ENCODE data around the gene VTA1. TPM values are rescaled to one million over a fixed set of nuclear protein-coding genes. Genes with fewer than 3 reads are reported as not detected.

Gene VTA1
- polyA plus RNA-seq, 4 donors = 42.0 to 73.9 (median 47.1) TPM

DNA sequence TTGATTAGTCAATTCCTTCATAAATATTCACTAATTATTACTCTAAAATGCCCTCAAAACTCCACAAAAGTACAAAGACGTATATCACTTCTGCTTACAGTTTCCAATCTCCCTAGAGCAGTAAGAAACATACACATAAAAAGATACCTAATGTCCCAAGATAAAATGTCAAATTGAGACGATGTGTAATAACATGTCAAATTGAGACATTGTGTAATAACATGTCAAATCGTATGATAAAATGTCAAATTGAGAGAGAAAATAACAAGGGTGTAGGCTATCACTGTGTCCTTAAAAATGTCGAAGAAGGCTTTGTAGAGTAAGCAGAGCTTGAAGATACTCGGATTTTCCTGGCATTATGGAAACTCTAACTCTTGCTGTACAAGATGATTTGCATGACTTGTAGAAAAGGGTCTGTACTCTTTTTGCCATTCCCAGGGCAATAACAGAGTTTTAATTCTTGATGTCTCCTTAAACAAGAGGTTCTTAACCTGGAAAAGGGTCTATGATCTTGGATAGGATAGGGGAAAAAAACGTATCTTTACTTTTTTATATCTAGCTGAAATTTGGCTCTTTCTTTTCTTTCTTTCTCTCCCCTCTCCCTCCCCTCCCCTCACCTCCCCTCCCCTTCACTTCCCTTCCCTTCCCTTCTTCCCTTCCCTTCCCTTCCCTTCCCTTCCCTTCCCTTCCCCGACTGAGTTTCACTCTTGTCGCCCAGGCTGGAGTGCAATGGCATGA lies 87.1 kb downstream of the VTA1 start:
- Histone ChIP-seq H3K9me3 (ENCODE audit: control insufficient read depth in 2 of 2, insufficient read depth in 1 of 2, low read depth in 1 of 2, low read length in 1 of 2) (no peaks in the 10 kb centered on the region), H3K4me3 (ENCODE audit: low read depth in 1 of 3, low read length in 3 of 3) (no peak overlapping the region), H3K36me3 (ENCODE audit: control insufficient read depth in 3 of 3, insufficient read depth in 2 of 3, low read depth in 1 of 3, low read length in 3 of 3) (no peaks in the 10 kb centered on the region), H3K27me3 (ENCODE audit: control insufficient read depth in 3 of 3, insufficient read depth in 3 of 3, low read length in 3 of 3) (no peaks in the 10 kb centered on the region), H3K27ac (ENCODE audit: low read depth in 1 of 3, low read length in 2 of 3) (no peak overlapping the region), H3K4me1 (ENCODE audit: control insufficient read depth in 3 of 3, insufficient read depth in 2 of 3, low read depth in 1 of 3, low read length in 2 of 3) (peaks cover 0 to 8% (median 0%) of the 10 kb centered on the region in 3 donors)
- WGBS, 3 donors = 86 to 94% (median 87%) methylated on average over 8 of the region's 8 CpGs
- no peak for DNase-seq
- no peak for FAIRE-seq

DNA sequence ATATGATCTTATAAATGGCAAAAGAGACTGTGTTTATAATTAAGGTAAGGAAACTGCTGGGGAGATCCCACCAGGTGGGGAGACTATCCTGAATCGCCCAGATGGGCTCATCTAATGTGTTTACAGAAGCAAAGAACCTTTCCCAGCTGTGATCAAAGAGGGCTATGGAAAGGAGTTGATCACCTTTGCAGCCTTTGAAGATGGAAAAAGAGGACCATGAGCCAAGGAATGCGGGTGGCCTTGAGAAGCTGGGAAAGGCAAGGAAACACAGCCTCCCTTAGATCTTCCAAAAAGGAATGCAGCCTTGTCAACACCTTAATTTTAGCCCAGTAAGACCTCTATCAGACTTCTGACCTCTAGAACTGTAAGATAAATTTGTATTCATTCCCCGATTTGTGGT lies 88.2 kb downstream of the VTA1 start:
- Histone ChIP-seq H3K27me3 (ENCODE audit: control insufficient read depth in 3 of 3, insufficient read depth in 3 of 3, low read length in 3 of 3) (no peaks in the 10 kb centered on the region), H3K36me3 (ENCODE audit: control insufficient read depth in 3 of 3, insufficient read depth in 2 of 3, low read depth in 1 of 3, low read length in 3 of 3) (no peaks in the 10 kb centered on the region), H3K4me1 (ENCODE audit: control insufficient read depth in 3 of 3, insufficient read depth in 2 of 3, low read depth in 1 of 3, low read length in 2 of 3) (peaks cover 0 to 8% (median 0%) of the 10 kb centered on the region in 3 donors), H3K27ac (ENCODE audit: low read depth in 1 of 3, low read length in 2 of 3) (no peak overlapping the region), H3K9me3 (ENCODE audit: control insufficient read depth in 2 of 2, insufficient read depth in 1 of 2, low read depth in 1 of 2, low read length in 1 of 2) (no peaks in the 10 kb centered on the region), H3K4me3 (ENCODE audit: low read depth in 1 of 3, low read length in 3 of 3) (no peak overlapping the region)
- no peak for DNase-seq
- no peak for FAIRE-seq
- WGBS, 3 donors = 42 to 44% (median 44%) methylated on average over 3 of the region's 3 CpGs

GRCh38 chr6:142235791-142236190 lies 88.7 kb downstream of the VTA1 start:
- FAIRE-seq (no peak), DNase-seq (no peak)
- peaks cover 0 to 8% (median 0%) of the 10 kb centered on the region in 3 donors for H3K4me1 ChIP-seq (ENCODE audit: control insufficient read depth in 3 of 3, insufficient read depth in 2 of 3, low read depth in 1 of 3, low read length in 2 of 3)
- H3K36me3 ChIP-seq (ENCODE audit: control insufficient read depth in 3 of 3, insufficient read depth in 2 of 3, low read depth in 1 of 3, low read length in 3 of 3) = no peaks in the 10 kb centered on the region
- no peaks in the 10 kb centered on the region for H3K27me3 ChIP-seq (ENCODE audit: control insufficient read depth in 3 of 3, insufficient read depth in 3 of 3, low read length in 3 of 3)
- H3K4me3 ChIP-seq (ENCODE audit: low read depth in 1 of 3, low read length in 3 of 3) = no peak overlapping the region
- H3K9me3 ChIP-seq (ENCODE audit: control insufficient read depth in 2 of 2, insufficient read depth in 1 of 2, low read depth in 1 of 2, low read length in 1 of 2) = no peaks in the 10 kb centered on the region
- H3K27ac ChIP-seq (ENCODE audit: low read depth in 1 of 3, low read length in 2 of 3) = no peak overlapping the region
- 73 to 87% (median 81%) methylated on average over 2 of the region's 2 CpGs for WGBS, 3 donors

DNA sequence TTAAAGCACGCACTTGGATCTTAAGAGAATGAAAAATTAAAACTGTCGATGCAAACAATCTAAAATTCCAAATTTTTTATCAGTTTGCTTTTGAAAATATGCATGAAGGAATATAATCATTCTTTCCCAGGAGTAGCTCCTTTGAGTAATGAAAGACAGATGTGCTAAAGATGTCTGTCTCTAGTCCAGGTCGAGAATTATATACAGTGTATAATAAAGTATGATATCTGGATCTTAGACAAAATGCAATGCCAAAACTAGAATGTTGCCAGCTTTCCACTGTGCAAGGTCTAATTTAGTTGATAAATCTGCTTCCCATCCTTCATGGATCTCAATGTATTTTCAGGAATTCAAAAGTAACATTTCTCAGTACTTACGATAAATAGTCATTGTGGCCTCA lies 89.6 kb downstream of the VTA1 start:
- no peak for FAIRE-seq
- Histone ChIP-seq H3K4me3 (ENCODE audit: low read depth in 1 of 3, low read length in 3 of 3) (no peak overlapping the region), H3K27ac (ENCODE audit: low read depth in 1 of 3, low read length in 2 of 3) (no peak overlapping the region), H3K36me3 (ENCODE audit: control insufficient read depth in 3 of 3, insufficient read depth in 2 of 3, low read depth in 1 of 3, low read length in 3 of 3) (no peaks in the 10 kb centered on the region), H3K27me3 (ENCODE audit: control insufficient read depth in 3 of 3, insufficient read depth in 3 of 3, low read length in 3 of 3) (no peaks in the 10 kb centered on the region), H3K9me3 (ENCODE audit: control insufficient read depth in 2 of 2, insufficient read depth in 1 of 2, low read depth in 1 of 2, low read length in 1 of 2) (no peaks in the 10 kb centered on the region), H3K4me1 (ENCODE audit: control insufficient read depth in 3 of 3, insufficient read depth in 2 of 3, low read depth in 1 of 3, low read length in 2 of 3) (peaks cover 0 to 8% (median 0%) of the 10 kb centered on the region in 3 donors)
- no peak for DNase-seq
- WGBS, 3 donors = 72 to 86% (median 85%) methylated on average over 4 of the region's 4 CpGs

DNA sequence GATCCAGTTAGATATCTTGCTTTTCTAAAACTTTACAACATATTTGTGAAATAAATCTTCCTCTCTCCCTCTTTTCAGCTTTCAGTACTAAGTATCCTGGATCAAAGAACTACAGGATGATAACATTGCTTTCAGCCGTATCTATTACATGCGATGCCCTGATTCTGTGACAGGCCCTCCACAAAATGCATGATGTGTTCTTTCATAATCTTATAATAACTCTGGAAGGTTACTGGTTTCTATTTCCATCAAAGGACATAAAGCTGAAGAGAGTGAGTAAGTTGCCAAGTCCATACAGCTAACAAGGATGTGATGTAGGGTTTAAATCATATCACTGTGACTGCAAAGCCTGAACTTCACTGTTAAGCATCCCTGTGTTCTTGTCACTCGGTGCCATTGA lies 91.8 kb downstream of the VTA1 start:
- Histone ChIP-seq H3K4me1 (ENCODE audit: control insufficient read depth in 3 of 3, insufficient read depth in 2 of 3, low read depth in 1 of 3, low read length in 2 of 3) (no peaks in the 10 kb centered on the region), H3K27me3 (ENCODE audit: control insufficient read depth in 3 of 3, insufficient read depth in 3 of 3, low read length in 3 of 3) (no peaks in the 10 kb centered on the region), H3K4me3 (ENCODE audit: low read depth in 1 of 3, low read length in 3 of 3) (no peak overlapping the region), H3K9me3 (ENCODE audit: control insufficient read depth in 2 of 2, insufficient read depth in 1 of 2, low read depth in 1 of 2, low read length in 1 of 2) (no peaks in the 10 kb centered on the region), H3K27ac (ENCODE audit: low read depth in 1 of 3, low read length in 2 of 3) (no peak overlapping the region), H3K36me3 (ENCODE audit: control insufficient read depth in 3 of 3, insufficient read depth in 2 of 3, low read depth in 1 of 3, low read length in 3 of 3) (no peaks in the 10 kb centered on the region)
- DNase-seq = no peak
- FAIRE-seq = no peak
- WGBS, 3 donors = 83 to 94% (median 91%) methylated on average over 3 of the region's 3 CpGs

DNA sequence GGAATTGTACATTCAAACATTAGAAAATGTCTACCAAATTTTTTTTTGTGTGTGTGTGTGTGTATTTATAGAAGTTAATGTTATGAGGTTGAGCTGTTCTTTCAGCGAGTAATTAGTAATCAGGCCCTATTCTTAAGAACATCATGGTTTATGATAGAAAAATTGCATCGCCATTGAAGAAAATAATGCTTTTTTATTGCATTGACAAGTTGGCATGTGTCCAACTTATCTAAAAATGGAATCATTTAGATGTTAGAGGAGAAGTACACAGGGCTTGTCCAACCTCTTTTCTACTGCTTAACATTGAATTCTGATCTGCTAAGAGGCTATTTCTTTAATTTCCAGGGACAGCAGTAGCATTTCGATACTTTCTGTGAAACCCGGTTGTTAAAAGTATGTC lies 93.1 kb downstream of the VTA1 start:
- H3K4me1 ChIP-seq (ENCODE audit: control insufficient read depth in 3 of 3, insufficient read depth in 2 of 3, low read depth in 1 of 3, low read length in 2 of 3) = no peaks in the 10 kb centered on the region
- no peak overlapping the region for H3K4me3 ChIP-seq (ENCODE audit: low read depth in 1 of 3, low read length in 3 of 3)
- no peak for FAIRE-seq
- H3K27ac ChIP-seq (ENCODE audit: low read depth in 1 of 3, low read length in 2 of 3) = no peak overlapping the region
- no peaks in the 10 kb centered on the region for H3K9me3 ChIP-seq (ENCODE audit: control insufficient read depth in 2 of 2, insufficient read depth in 1 of 2, low read depth in 1 of 2, low read length in 1 of 2)
- no peaks in the 10 kb centered on the region for H3K36me3 ChIP-seq (ENCODE audit: control insufficient read depth in 3 of 3, insufficient read depth in 2 of 3, low read depth in 1 of 3, low read length in 3 of 3)
- WGBS, 3 donors = 55 to 75% (median 71%) methylated on average over 4 of the region's 4 CpGs
- no peaks in the 10 kb centered on the region for H3K27me3 ChIP-seq (ENCODE audit: control insufficient read depth in 3 of 3, insufficient read depth in 3 of 3, low read length in 3 of 3)
- DNase-seq = peak in 1 of 2 donors; percentile 22

DNA sequence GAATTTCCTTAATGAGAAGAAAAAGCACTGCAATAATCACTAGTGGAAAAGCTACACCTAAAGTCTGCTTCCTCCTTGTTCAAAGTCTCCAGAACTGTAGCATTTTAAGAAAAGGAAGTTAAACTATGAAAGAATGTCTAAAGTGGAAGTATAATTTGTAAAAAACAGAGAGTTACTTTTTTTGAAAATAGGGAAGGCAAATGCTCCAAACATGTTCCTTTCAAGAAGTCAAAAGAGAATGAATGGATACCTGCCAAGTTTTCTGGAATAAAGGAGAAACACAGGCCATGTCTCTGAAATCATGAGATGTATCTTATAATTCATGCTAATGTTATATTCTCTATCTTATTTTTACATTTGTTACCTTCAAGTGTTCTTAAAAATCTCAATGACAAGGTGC lies 94.0 kb downstream of the VTA1 start:
- DNase-seq (no peak), FAIRE-seq (no peak)
- no peak overlapping the region for H3K4me3 ChIP-seq (ENCODE audit: low read depth in 1 of 3, low read length in 3 of 3)
- no peak overlapping the region for H3K27ac ChIP-seq (ENCODE audit: low read depth in 1 of 3, low read length in 2 of 3)
- H3K27me3 ChIP-seq (ENCODE audit: control insufficient read depth in 3 of 3, insufficient read depth in 3 of 3, low read length in 3 of 3) = no peaks in the 10 kb centered on the region
- no peaks in the 10 kb centered on the region for H3K36me3 ChIP-seq (ENCODE audit: control insufficient read depth in 3 of 3, insufficient read depth in 2 of 3, low read depth in 1 of 3, low read length in 3 of 3)
- no peaks in the 10 kb centered on the region for H3K9me3 ChIP-seq (ENCODE audit: control insufficient read depth in 2 of 2, insufficient read depth in 1 of 2, low read depth in 1 of 2, low read length in 1 of 2)
- no peaks in the 10 kb centered on the region for H3K4me1 ChIP-seq (ENCODE audit: control insufficient read depth in 3 of 3, insufficient read depth in 2 of 3, low read depth in 1 of 3, low read length in 2 of 3)

DNA sequence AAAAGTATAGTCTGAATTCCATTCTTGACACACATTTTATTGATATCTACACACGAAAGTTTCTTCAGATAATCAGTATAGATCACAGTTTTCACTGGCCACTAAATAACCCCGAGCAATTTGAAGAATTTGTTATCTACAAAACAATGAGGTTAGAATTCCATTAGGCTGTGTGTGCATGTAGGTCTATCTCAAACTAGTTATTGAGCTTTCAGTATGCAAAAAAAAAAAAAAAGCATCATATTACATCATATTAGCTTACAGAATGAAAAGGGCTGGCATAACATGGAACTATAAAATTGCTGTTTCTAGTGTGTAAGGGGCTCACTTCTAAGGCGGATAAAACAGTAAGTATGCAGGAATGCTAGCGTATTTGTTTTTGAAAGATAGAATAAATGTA lies 95.2 kb downstream of the VTA1 start:
- FAIRE-seq (no peak), DNase-seq (peak in 1 of 2 donors; percentile 25)
- H3K36me3 ChIP-seq (ENCODE audit: control insufficient read depth in 3 of 3, insufficient read depth in 2 of 3, low read depth in 1 of 3, low read length in 3 of 3) = no peaks in the 10 kb centered on the region
- no peaks in the 10 kb centered on the region for H3K4me1 ChIP-seq (ENCODE audit: control insufficient read depth in 3 of 3, insufficient read depth in 2 of 3, low read depth in 1 of 3, low read length in 2 of 3)
- no peaks in the 10 kb centered on the region for H3K9me3 ChIP-seq (ENCODE audit: control insufficient read depth in 2 of 2, insufficient read depth in 1 of 2, low read depth in 1 of 2, low read length in 1 of 2)
- no peak overlapping the region for H3K4me3 ChIP-seq (ENCODE audit: low read depth in 1 of 3, low read length in 3 of 3)
- no peaks in the 10 kb centered on the region for H3K27me3 ChIP-seq (ENCODE audit: control insufficient read depth in 3 of 3, insufficient read depth in 3 of 3, low read length in 3 of 3)
- 31 to 63% (median 38%) methylated on average over 4 of the region's 4 CpGs for WGBS, 3 donors
- no peak overlapping the region for H3K27ac ChIP-seq (ENCODE audit: low read depth in 1 of 3, low read length in 2 of 3)

DNA sequence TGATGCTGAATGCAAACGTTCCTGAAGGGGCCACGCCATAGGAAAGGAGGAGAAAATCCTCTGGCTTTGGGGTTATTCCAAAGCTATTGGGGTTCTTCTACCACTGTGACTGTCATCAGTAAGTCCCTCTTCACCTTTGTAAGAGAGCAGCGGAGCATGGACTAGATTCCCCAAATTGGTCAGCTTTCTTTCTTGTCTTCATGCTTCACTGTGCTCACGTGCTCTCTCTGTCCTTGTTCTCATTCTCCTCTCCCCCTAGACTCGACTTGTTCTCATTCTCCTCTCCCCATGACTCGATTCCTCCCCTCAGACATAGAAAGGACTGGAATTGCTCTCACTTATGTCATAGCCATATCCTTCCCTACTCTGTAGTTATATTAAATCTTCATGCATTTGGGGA lies 99.9 kb downstream of the VTA1 start:
- 83 to 95% (median 86%) methylated on average over 6 of the region's 6 CpGs for WGBS, 3 donors
- H3K4me1 ChIP-seq (ENCODE audit: control insufficient read depth in 3 of 3, insufficient read depth in 2 of 3, low read depth in 1 of 3, low read length in 2 of 3) = no peaks in the 10 kb centered on the region
- H3K9me3 ChIP-seq (ENCODE audit: control insufficient read depth in 2 of 2, insufficient read depth in 1 of 2, low read depth in 1 of 2, low read length in 1 of 2) = no peaks in the 10 kb centered on the region
- no peaks in the 10 kb centered on the region for H3K27me3 ChIP-seq (ENCODE audit: control insufficient read depth in 3 of 3, insufficient read depth in 3 of 3, low read length in 3 of 3)
- no peak overlapping the region for H3K27ac ChIP-seq (ENCODE audit: low read depth in 1 of 3, low read length in 2 of 3)
- no peak for FAIRE-seq
- no peak overlapping the region for H3K4me3 ChIP-seq (ENCODE audit: low read depth in 1 of 3, low read length in 3 of 3)
- H3K36me3 ChIP-seq (ENCODE audit: control insufficient read depth in 3 of 3, insufficient read depth in 2 of 3, low read depth in 1 of 3, low read length in 3 of 3) = no peaks in the 10 kb centered on the region
- no peak for DNase-seq
